NOMO-1 (cell line): ENCODE results near the gene KLRC1.
"Not testable (repeated sequence)": the region's sequence is repeated elsewhere in the genome, so short reads cannot be mapped to it uniquely, and the experiment has no call there.

Experiments
- DNase-seq, 2 experiments: peaks; one replicate each; lab custom pipeline; 2025; ENCODE audit not compliant: unreplicated experiment in 2 of 2; lab: John Stamatoyannopoulos, UW

KLRC1 gene

GRCh38 chr12:10453156-10453555 is at the start of gene KLRC1:
TSS of gene KLRC1 (minus strand) at chr12:10453377. CDS start at chr12:10451156, 2,221 bp downstream.
- DNase-seq: no peak

GRCh38 chr12:10501030-10501429 is 47.9 kb upstream of the KLRC1 start:
- DNase-seq: peak in 1 of 2 experiments; percentile 1

- DNase-seq: no peak
Observed at GRCh38 chr12:10498042-10498441, 44.9 kb upstream of the KLRC1 start.

- no peak for DNase-seq
Observed at GRCh38 chr12:10497602-10498001, 44.4 kb upstream of the KLRC1 start.

- DNase-seq: no peak
Observed at GRCh38 chr12:10491766-10492165, 38.6 kb upstream of the KLRC1 start.

GRCh38 chr12:10487328-10487727 is 34.2 kb upstream of the KLRC1 start:
- not testable (repeated sequence) for DNase-seq

- not testable (repeated sequence) for DNase-seq
Observed at GRCh38 chr12:10481901-10482300, 28.7 kb upstream of the KLRC1 start.

GRCh38 chr12:10472808-10473207 is 19.6 kb upstream of the KLRC1 start:
- DNase-seq: not testable (repeated sequence)

GRCh38 chr12:10469701-10470100 is 16.5 kb upstream of the KLRC1 start:
- no peak for DNase-seq

GRCh38 chr12:10466311-10466710 is 13.1 kb upstream of the KLRC1 start:
- no peak for DNase-seq

- DNase-seq: no peak
Observed at GRCh38 chr12:10457760-10458159, 4.6 kb upstream of the KLRC1 start.

GRCh38 chr12:10456856-10457255 is 3.7 kb upstream of the KLRC1 start:
- no peak for DNase-seq

GRCh38 chr12:10455766-10456165 is 2.6 kb upstream of the KLRC1 start:
- DNase-seq: no peak

GRCh38 chr12:10454531-10454930 is 1.4 kb upstream of the KLRC1 start:
- no peak for DNase-seq

- DNase-seq: no peak
Observed at GRCh38 chr12:10448236-10448635, 4.9 kb downstream of the KLRC1 start.

- DNase-seq: not testable (repeated sequence)
Observed at GRCh38 chr12:10446052-10446451, 7.1 kb downstream of the KLRC1 start.

GRCh38 chr12:10441144-10441543 is 12.0 kb downstream of the KLRC1 start:
- not testable (repeated sequence) for DNase-seq

- DNase-seq: not testable (repeated sequence)
Observed at GRCh38 chr12:10439608-10440274, 13.4 kb downstream of the KLRC1 start.

- DNase-seq: not testable (repeated sequence)
Observed at GRCh38 chr12:10437601-10438000, 15.6 kb downstream of the KLRC1 start.

- peak; percentile 6 to 18 for DNase-seq
Observed at GRCh38 chr12:10435816-10436215, 17.4 kb downstream of the KLRC1 start, which contains the start of gene KLRC2. TSS of gene KLRC2 (minus strand) at chr12:10436010. CDS start at chr12:10435986, 24 bp downstream.

- peak in 1 of 2 experiments; percentile 15 for DNase-seq
Observed at GRCh38 chr12:10430623-10431022, 22.6 kb downstream of the KLRC1 start.

GRCh38 chr12:10425938-10426337 is 27.2 kb downstream of the KLRC1 start:
- DNase-seq: not testable (repeated sequence)
